HCT116 (cell line): ENCODE data around the gene NDC1. TPM values are rescaled to one million over a fixed set of nuclear protein-coding genes. Genes with fewer than 3 reads are reported as not detected.

Source experiments
- ATAC-seq: fragments of 200-7000 bp; cut with Tn5 transposase; 2 replicates; pipeline ENCODE4 v1.9.1; 2020; ENCODE audit warnings: mild to moderate bottlenecking, moderate library complexity
- BruUV-seq: library from RNA; stranded (reverse); fragments of 400-500 nt; replicated peaks from 2 replicates; lab custom pipeline; 2021; lab: Mats Ljungman, UMichigan
- CTCF ChIA-PET: fragments of 300-600 bp; sonication (Branson Sonifier 250); formaldehyde crosslinking; loops from one replicate; lab custom pipeline; 2021; ENCODE audit warnings: antibody characterized with exemption; lab: Charles Lee
- POLR2A ChIA-PET: fragments of 300-600, 350-600 bp; sonication (Branson Sonifier 250); formaldehyde crosslinking; loops from one replicate; lab custom pipeline; 2021; ENCODE audit warnings: antibody characterized with exemption; lab: Charles Lee
- RAD21 ChIA-PET, 2 experiments: fragments of 300-600 bp; sonication (Branson Sonifier 250); formaldehyde crosslinking; loops; one replicate each; lab custom pipeline; 2023; ENCODE audit warnings: low total read pairs in 2 of 2; ENCODE audit not compliant: uncharacterized antibody in 2 of 2, unreplicated experiment in 2 of 2, low non-redundant PET in 1 of 2; lab: Charles Lee
- DNase-seq: peaks from one replicate; pipeline ENCODE4 v3.0.0-alpha.2; 2010; ENCODE audit warnings: low read depth, low spot score
- H2AFZ ChIP-seq: fragments of 200-600 bp; shearing (Covaris generic), sonication (generic); 2 replicates; pipeline ENCODE4 v1.6.1; 2017; ENCODE audit warnings: low read depth, mixed run types, mixed read lengths, antibody characterized with exemption, low read length; ENCODE audit not compliant: poor library complexity, severe bottlenecking
- H3K27ac ChIP-seq: 2 replicates; pipeline ENCODE4 v1.5.1; 2012; ENCODE audit warnings: low read depth, low read length
- H3K27me3 ChIP-seq: fragments of 200-600 bp; sonication (generic); 2 replicates; pipeline ENCODE4 v1.6.1; 2016; ENCODE audit warnings: mixed run types, low read length, mixed read lengths; ENCODE audit not compliant: insufficient read depth
- H3K36me3 ChIP-seq, 2 experiments: fragments of 200-500 bp in 1 of 2; fragments of 200-600 bp in 1 of 2; sonication (Bioruptor generic) in 1 of 2; sonication (generic) in 1 of 2; 2 replicates each; pipeline versions ENCODE4 v1.5.1 to v1.6.1; 2014 to 2016; ENCODE audit warnings: low read length in 2 of 2, inconsistent platforms in 1 of 2, mixed read lengths in 1 of 2, mixed run types in 1 of 2; ENCODE audit not compliant: insufficient read depth in 2 of 2, control insufficient read depth in 1 of 2
- H3K4me1 ChIP-seq, 2 experiments: fragments of 200-600 bp in 1 of 2; sonication (generic) in 1 of 2; 2 replicates each; pipeline versions ENCODE4 v1.5.1 to v1.6.1; 2012 to 2017; ENCODE audit warnings: low read length in 2 of 2, inconsistent platforms in 1 of 2, mild to moderate bottlenecking in 1 of 2, mixed read lengths in 1 of 2, mixed run types in 1 of 2, moderate library complexity in 1 of 2; ENCODE audit not compliant: insufficient read depth in 2 of 2, control insufficient read depth in 1 of 2
- H3K4me2 ChIP-seq: fragments of 200-600 bp; sonication (generic); 2 replicates; pipeline ENCODE4 v1.6.1; 2017; ENCODE audit warnings: mixed run types, low read length, mixed read lengths
- H3K4me3 ChIP-seq, 2 experiments: fragments of 200-600 bp in 1 of 2; sonication (generic) in 1 of 2; replicated peaks in 1 of 2; 2 replicates each; pipeline ENCODE4 v1.5.1; 2011 to 2016; ENCODE audit warnings: low read length in 2 of 2, control low read depth in 1 of 2, low read depth in 1 of 2, mild to moderate bottlenecking in 1 of 2, mixed read lengths in 1 of 2, mixed run types in 1 of 2
- H3K79me2 ChIP-seq: fragments of 200-600 bp; sonication (generic); 2 replicates; pipeline ENCODE4 v1.6.1; 2017; ENCODE audit warnings: mild to moderate bottlenecking, mixed run types, low read length, moderate library complexity, mixed read lengths; ENCODE audit not compliant: insufficient read depth
- H3K9ac ChIP-seq: fragments of 200-600 bp; sonication (generic); 2 replicates; pipeline ENCODE4 v1.6.1; 2016; ENCODE audit warnings: low read length, mixed read lengths
- H3K9me2 ChIP-seq: fragments of 200-600 bp; sonication (generic), shearing (Covaris generic); 2 replicates; pipeline ENCODE4 v1.6.1; 2017; ENCODE audit warnings: mixed run types, mild to moderate bottlenecking, moderate library complexity; ENCODE audit not compliant: insufficient read depth
- H3K9me3 ChIP-seq, 2 experiments: fragments of 200-500 bp in 1 of 2; fragments of 200-600 bp in 1 of 2; sonication (Bioruptor generic) in 1 of 2; sonication (generic) in 1 of 2; 2 replicates each; pipeline ENCODE4 v1.6.1; 2014 to 2017; ENCODE audit warnings: low read length in 2 of 2, mixed read lengths in 2 of 2, inconsistent platforms in 1 of 2, low read depth in 1 of 2, mild to moderate bottlenecking in 1 of 2, mixed run types in 1 of 2, moderate library complexity in 1 of 2; ENCODE audit not compliant: control insufficient read depth in 1 of 2, insufficient read depth in 1 of 2
- H4K20me1 ChIP-seq: fragments of 200-600 bp; sonication (generic), shearing (Covaris generic); 2 replicates; pipeline ENCODE4 v1.6.1; 2017; ENCODE audit warnings: mixed run types, mild to moderate bottlenecking, moderate library complexity; ENCODE audit not compliant: insufficient read depth
- EGR1 ChIP-seq: IDR thresholded peaks from 2 replicates; pipeline ENCODE4 v1.6.1; 2012; ENCODE audit warnings: low read depth
- FOSL1 ChIP-seq: IDR thresholded peaks from 2 replicates; pipeline ENCODE4 v1.6.1; 2012; ENCODE audit warnings: low read depth
- JUND ChIP-seq: IDR thresholded peaks from 2 replicates; pipeline ENCODE4 v1.6.1; 2012
- RAD21 ChIP-seq: IDR thresholded peaks from 2 replicates; pipeline ENCODE4 v1.6.1; 2012; ENCODE audit warnings: low read depth, mild to moderate bottlenecking
- ZFX ChIP-seq: fragments of 450-650 bp; IDR thresholded peaks from 2 replicates; pipeline ENCODE4 v1.6.1; 2017
- ZNF274 ChIP-seq: fragments of 200-500 bp; sonication (Bioruptor generic); IDR thresholded peaks from 2 replicates; pipeline ENCODE4 v1.6.1; 2014; ENCODE audit warnings: mild to moderate bottlenecking, low read depth, low read length, inconsistent platforms
- intact Hi-C: fragments of 100-400 bp; cut with micrococcal nuclease; formaldehyde crosslinking; loops from 2 replicates; pipeline ENCODE4 v1.10.0; 2022
- total RNA-seq: library from RNA; stranded (reverse); gene quantifications from one replicate; pipeline ENCODE4 v1.2.1, GENCODE V29; 2021; ENCODE audit not compliant: unreplicated experiment

Gene NDC1
- total RNA-seq, 1 experiment from 2014 or later = 54.7 TPM

DNA sequence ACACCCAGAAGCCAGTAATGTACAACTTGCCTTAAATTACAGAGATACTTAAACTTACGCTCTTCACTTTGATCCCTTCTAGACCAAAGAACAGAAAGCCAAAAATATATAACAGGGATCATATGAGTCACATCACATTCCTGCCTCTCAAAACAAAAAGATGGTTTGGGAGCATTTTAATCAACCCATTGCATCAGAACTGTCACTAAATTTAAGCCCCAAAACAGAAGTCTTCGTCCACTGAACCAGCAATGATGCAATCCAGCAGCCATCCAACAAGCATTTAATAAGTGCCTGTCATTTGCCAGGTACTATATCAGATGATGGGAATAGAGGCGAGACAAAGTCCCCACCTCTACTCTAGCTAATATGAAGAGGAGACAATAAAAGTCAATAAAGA is 56.4 kb downstream of the NDC1 start:
- Histone ChIP-seq H3K9ac (no peak overlapping the region), H3K9me3 (no peaks in the 10 kb centered on the region), H3K4me3 (no peak overlapping the region), H2AFZ (no peak overlapping the region), H3K27ac (no peak overlapping the region), H3K4me2 (no peak overlapping the region), H3K79me2 (0 out of 2 replicates have a peak, but pooled peaks cover 5% of the 10 kb centered on the region), H3K27me3 (no peaks in the 10 kb centered on the region), H3K4me1 (no peaks in the 10 kb centered on the region), H3K9me2 (no peaks in the 10 kb centered on the region), H4K20me1 (no peaks in the 10 kb centered on the region), H3K36me3 (peaks cover 8 to 14% of the 10 kb centered on the region in 2 experiments; a peak in 3 of 4 replicates)
- DNase-seq (no peak), ATAC-seq (no peak)
- no peak for TF ChIP-seq ZFX
- TF ChIP-seq EGR1 = no peak
- TF ChIP-seq ZNF274 = no peak
- no peak for TF ChIP-seq RAD21
- ChIA-PET CTCF (no interaction called here), RAD21 (no interaction called here), POLR2A (no interaction called here)
- intact Hi-C loops = no loop called here
- BruUV-seq = no TSS peak

DNA sequence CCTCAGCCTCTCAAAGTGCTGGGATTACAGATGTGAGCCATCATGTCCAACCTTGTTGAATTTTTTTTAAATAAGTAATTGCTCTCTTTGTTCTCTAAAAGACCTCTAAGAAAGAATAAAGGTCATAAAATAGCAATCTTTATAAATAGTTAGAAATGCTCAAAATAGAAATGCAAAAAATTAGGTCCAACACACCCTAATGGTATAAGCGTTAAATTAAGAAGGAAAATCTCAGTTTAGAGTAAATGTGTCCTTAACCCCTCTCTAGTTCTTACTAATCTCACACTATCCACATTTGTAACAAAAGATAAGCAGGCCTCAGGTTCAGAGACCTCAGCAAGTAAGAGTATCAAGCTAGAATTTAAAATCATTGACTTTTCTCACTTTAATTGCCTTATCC is 60.8 kb downstream of the NDC1 start:
- ATAC-seq (no peak), DNase-seq (no peak)
- Histone ChIP-seq H3K79me2 (0 out of 2 replicates have a peak, but pooled peaks cover 10% of the 10 kb centered on the region), H3K4me1 (no peaks in the 10 kb centered on the region), H3K9ac (no peak overlapping the region), H3K4me2 (no peak overlapping the region), H3K4me3 (no peak overlapping the region), H3K27me3 (no peaks in the 10 kb centered on the region), H3K36me3 (peaks cover under 1 to 16% of the 10 kb centered on the region in 2 experiments; a peak in 2 of 4 replicates), H3K27ac (no peak overlapping the region), H4K20me1 (no peaks in the 10 kb centered on the region), H3K9me2 (no peaks in the 10 kb centered on the region), H2AFZ (no peak overlapping the region), H3K9me3 (no peaks in the 10 kb centered on the region)
- BruUV-seq = no TSS peak
- intact Hi-C loops = no loop called here
- TF ChIP-seq JUND (no peak), ZFX (no peak), ZNF274 (no peak), FOSL1 (no peak)
- CTCF ChIA-PET = no interaction called here
- POLR2A ChIA-PET = no interaction called here
- RAD21 ChIA-PET = no interaction called here
